Middle frontal gyrus (tissue), 1 donor: ENCODE measurements around the gene WDR37.

Experiments used
- DNase-seq: peaks from one replicate; pipeline ENCODE4 v3.0.0-alpha.2; 2015; ENCODE audit warnings: low spot score; ENCODE audit errors: extremely low spot score

Gene WDR37

DNA sequence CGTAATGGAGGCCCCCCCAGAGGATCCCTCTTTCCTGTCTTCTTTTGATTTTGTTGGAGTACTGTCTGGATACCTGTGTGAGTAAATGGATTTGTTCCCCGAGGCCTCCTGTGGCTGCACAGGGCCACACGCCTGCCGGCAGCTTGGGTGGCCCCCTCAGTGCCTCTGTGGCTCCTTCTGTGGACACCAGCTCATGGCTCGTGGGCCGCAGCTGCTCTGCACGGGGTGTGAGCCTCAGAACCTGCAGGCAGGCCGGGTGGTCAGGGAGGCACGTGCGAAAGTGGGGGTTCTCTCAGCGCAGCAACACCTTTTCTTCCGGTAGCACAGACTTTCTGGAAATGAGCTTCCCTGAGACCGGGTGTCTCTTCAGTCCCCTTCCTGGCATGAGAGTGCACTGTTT, 70.3 kb downstream of the WDR37 start:
- DNase-seq: no peak

DNA sequence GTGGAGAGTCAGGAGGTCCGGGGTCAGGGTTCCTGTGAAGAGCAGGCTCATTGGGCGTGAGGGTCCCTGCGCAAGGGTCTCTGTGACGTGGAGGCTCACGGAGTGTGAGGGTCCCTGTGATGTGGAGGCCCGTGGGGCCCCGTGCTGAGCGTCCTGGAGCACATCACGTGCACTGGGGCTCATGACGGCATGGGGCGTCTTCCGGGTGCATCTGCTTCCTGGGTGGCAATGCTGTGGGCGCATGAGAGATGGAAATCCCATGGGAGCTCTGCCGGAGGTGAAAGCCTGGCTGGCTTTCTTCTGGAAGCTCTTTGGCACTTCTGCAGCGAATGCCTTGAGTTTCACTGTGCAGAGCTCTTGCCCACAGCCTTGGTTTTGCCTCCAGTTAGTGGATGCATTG, 71.4 kb downstream of the WDR37 start:
- DNase-seq: no peak

DNA sequence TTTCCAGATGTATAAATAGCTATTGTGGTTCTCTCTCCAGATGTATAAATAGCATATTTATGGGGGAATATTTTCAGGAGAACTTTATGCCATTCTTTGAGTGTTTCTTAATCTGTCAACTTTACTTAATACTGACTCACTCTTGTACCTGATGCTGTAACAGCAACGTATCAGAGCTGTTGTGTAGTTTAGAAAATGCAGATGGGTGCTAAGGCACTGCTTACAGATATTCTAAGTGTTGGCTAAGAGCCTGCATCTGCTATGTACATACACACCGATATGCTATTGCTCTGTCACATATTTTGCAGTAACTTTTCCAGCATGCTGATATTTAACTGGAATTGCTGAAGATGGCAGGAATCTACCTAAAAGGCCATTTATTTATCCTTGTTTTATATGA, 71.9 kb downstream of the WDR37 start:
- DNase-seq: no peak

DNA sequence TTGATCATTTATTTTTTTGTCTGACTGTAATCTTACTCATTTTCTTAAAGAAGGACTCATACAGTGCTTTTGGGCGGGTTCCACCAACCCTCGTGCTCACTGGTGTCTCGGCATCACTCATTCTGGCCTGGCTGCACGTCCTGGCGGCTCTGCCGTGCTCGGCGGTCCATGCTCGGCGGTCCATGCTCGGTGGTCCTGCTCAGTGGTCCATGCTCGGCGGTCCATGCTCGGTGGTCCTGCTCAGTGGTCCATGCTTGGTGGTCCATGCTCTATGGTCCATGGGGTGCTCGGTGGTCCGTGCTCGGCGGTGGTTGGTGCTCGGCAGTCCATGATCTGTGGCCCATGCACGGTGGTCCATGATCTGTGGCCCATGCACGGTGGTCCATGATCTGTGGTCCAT, 72.5 kb downstream of the WDR37 start:
- no peak for DNase-seq

DNA sequence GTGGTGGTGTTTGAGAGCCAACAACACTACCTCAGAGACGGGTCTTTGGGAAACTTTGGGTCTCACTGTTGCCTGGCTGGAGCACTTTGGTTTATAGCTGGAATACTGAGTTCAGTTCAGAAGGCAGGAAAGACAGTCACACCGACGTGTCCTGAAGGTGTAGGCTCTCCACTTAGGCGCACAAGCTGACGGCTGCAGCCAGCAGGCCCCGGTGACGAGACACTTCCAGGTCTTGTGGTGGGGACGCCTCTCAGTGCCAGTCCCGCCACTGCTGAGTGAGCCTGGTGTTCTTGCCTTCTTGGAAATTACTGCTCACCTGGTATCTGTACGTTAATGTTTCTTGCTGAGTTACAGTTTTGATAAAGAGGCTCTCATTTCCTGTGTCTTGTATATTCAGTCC, 74.0 kb downstream of the WDR37 start:
- DNase-seq: no peak

DNA sequence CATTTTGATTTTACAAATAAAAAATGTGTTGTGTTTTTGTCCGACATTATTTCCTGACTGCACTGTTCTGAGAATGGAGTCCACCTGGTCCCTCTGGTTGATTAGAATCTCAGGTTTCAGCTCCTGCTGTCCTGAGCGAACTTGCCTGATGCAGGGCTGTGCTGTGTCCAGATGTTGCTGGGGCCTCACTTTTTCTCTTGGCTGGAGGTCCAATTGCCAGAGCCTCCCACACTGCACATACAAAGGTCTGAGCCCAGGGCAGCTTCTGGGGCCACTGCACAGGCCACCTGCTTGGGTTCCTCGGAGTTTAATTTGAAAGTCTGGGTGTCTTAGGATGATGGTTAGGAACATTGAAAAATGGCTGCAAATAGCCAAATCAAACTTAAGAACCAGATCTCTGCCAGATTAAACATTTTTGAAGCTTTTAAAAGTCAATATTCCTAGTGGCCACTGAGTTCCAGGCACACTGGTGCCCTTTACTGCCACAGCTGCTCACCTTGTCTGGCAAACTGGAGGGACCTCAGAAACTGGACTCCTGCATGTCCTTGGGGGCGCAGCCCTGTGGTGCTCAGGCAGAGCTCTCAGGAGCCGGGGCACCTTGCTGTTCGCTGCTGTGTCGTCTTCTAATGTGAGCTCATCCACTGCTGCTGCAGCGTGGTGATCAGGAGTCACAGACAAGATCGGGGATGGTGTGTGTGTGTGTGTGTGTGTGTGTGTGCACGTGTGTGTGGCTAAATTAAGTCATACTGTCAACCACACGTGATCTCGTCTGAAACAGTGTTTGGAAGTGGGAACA, 75.0 kb downstream of the WDR37 start:
- no peak for DNase-seq

DNA sequence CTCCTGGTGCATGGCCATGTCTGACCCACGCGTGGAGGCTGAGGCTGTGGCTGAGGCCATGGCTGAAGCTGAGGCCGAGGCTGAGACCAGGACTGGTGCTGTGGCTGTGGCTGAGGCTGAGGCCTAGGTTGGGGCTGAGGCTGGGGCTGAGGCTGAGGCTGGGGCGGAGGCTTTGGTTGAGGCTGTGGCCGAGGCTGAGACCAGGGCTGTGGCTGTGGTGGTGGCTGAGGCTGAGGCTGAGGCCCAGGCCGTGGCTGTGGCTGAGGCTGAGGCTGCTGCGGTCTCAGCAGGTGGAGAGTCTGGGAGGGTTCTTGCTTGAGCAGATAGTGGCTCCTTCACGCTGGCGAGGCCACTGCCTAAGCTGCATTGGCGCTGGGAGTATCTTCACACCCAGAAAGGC, 76.4 kb downstream of the WDR37 start:
- no peak for DNase-seq

DNA sequence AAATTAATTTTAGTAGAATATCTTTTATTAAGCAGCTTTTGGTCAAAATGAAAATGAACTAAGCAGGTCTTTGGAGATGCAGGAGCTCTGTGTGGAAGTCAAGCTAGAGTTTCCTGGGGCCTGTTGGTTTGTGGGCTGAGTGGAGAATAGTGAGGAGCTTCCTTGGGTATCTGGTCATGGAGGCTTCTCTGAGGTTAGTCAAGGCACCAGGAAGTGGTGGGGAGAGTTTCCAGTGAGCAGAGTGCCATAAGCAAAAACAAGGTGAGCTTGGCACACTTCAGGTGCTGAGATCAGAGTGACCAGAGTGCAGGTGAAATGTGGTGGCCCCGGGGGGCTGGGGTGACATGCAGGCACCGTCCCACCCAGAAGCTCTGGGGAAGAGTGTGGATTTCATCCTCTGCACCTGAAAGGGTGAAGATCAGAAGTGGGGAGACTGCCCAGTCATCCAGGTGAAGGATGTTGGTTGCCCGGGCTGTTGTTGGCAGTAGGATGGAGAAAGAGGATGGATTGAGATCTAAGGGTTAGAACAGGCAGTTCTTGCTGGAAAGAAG, 77.4 kb downstream of the WDR37 start:
- DNase-seq: no peak

DNA sequence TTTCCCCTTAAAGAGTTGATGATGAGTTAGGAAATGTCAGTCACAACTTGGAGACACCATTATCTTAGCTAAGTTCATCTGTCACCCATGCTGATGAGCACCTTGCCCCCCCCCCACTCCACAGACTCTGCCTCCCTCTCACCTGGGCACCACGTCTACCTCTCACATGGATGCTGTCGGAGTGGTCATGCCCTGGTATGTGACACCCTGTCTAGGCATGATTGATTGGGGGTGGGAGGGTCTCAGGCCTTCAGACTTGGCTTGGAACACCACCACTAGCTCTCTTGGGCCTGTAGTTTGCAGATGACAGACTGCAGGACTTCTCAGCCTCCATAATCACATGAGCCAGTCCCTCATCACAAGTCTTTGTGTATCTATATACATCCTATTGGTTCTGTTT, 78.0 kb downstream of the WDR37 start:
- DNase-seq: no peak

DNA sequence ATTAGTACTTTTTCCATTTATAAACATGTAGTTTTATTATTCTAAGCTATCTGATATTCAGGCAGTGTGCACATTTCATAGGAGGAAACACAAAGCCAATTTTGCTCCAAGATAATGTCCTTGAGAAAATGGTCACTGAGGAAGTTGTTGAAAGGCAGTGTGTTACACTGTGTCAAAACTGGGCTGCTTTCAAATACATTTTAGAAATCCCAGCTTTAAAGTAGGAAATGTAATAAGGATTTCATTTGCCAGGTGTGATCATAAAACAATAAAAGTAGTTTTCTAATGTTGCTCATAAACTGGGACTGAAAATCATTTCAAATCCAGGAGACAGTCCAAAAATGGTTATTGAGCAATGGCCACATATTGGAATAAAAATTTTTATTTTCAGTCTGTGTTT, 80.1 kb downstream of the WDR37 start:
- DNase-seq: no peak

DNA sequence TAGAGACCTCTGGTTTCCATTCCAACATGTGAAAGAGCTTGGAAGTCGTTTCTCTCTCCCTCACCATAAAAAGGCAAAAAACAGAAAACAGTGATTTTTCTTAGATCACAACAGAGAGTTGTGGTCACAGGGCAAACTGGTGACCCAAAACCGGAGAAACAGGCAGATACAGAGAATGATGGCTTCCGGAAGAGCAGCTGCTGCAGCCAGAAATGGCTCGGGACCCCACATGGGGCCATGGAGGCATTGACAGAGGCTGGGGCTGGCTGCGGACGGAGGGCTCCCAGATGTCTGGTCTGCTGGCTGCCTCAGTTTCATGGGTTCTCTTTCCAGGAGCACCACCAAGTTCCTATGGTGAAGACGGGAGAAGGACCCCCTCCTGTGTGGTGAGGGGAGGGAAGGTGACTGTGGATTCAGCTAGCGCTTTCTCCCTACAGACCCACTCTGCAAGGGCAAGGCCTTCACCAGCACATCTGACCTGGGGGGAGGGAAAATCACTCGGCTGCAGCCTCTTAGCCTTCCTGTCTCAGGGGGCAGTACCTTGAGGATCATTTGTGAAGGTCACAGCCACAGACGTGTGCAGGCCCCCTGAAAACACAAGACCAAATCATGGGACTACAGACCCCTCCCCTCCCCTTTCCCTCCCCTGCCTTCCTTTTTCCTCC, 81.4 kb downstream of the WDR37 start:
- DNase-seq: no peak

DNA sequence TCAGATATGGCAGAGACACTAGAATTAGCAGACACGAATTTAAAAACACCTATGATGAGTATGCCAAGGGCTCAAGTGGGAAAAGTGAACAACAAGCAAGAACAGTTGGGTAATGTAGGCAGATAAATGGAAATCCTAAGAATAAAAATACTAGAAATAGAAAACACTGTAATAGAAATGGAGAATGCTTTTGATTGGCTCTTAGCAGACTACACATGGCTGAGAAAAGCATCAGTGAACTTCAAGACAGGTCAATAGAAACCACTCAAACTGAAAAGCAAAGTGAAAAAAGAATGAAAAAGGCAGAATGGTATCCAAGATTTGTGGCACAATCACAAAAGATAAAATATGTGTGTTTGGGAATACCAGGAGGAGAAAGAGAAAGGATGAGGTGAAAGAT, 82.3 kb downstream of the WDR37 start:
- DNase-seq: no peak

DNA sequence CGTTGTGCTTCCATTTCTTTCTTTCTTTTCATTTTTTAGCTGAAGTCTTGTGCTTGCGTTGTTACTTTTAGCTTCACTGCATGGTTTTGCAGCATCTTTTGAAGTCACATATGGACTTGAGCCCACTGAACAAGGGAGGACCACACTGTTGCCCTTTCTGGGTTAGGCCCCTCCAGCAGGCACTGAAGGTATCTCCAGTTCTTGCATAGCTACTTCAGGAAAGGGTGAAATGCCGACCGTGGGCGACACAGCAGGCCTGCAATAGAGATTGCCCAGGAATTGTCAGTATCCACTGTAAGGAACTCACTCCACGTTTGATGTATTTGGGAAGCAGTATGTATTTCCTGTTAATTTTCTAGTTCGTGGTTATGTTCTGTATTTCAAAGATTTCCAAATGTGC, 85.1 kb downstream of the WDR37 start:
- DNase-seq: no peak

DNA sequence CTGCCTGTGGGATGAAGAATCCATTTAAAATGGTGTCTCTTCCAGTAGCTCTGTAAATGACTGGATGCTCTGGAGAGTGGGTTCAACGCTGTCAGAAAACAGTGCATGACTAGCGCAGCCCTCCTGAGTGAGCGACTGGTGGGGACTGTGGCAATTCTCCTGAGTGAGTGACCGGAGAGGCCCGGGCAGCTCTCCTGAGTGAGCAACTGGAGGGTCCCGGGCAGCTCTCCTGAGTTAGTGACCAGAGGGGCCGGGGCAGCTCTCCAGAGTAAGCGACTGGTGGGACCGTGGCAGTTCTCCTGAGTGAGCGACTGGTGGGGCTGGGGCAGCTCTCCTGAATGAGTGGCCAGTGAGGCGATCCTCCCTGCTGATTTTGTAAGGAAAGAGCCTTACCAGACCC, 85.5 kb downstream of the WDR37 start:
- DNase-seq: no peak

DNA sequence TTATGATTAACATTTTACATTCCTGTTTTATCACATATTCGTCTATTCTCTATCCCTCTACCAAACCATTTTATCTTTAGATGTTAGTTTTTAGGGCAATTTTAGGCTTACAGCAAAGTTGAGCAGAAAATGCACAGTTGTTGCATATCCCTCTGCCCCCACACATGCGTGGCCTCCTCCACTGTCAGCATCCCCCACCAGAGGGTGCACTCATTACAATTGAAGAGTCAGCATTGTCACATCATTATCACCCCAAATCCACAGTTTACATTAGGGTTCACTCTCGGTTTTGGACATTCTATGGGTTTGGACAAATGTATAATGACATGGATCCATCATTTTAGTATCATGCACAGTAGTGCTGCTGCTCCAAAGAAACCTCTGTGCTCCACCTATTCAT, 86.4 kb downstream of the WDR37 start:
- DNase-seq: no peak

DNA sequence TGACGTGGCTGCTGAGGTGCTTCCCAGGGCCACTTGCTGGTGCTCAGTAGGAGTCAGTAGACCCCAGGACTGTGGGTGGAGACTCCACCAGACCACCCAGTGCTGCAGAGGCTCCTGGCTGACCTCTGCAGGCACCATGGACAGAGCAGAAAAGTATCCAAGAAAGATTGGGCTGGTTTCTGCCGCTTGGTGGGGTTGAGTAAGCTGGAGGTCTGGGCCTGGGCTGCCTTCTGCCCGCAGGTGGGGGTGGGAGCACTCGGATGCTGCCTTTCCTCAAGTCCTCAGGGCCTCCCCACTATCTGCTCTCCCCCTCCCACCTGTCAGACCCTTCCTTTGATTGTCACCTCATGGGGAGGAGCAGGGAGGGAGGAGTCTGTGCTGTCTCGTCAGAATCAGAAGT, 91.6 kb downstream of the WDR37 start:
- DNase-seq: no peak

DNA sequence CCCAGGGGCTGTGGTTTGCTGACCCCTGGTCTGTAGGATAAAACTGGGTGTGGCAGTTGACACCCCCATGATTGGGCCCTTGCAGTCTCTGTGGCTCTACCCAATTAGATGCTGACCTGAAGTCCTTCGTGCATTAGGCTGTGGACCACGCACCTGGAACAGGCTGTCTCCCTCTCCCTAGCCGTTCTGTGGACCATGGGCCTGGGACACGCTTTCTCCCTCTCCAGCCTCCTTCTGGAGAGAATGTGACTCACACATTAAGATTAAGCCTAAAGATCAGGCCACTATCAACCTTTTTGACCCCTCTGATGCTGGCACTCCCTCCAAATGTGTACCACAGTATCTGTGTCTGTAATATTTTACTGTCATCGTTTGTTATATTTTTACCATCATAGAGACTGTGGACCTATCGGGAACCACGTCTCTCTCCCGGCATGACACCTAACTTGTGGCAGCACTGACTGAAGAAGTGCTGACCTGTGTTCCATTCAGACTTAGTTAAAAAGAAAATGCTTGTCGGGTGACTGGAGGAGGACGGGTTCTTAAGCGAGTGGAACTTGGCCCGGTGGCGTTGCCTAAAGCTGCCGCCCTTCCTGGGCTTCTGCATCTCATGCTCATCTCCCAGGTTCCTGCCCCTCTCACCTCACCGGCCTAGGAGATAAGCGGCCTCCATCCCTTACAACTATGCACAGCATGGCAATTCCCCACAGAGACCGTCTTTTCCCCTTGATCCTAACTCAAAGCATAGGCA, 92.8 kb downstream of the WDR37 start:
- DNase-seq: no peak

DNA sequence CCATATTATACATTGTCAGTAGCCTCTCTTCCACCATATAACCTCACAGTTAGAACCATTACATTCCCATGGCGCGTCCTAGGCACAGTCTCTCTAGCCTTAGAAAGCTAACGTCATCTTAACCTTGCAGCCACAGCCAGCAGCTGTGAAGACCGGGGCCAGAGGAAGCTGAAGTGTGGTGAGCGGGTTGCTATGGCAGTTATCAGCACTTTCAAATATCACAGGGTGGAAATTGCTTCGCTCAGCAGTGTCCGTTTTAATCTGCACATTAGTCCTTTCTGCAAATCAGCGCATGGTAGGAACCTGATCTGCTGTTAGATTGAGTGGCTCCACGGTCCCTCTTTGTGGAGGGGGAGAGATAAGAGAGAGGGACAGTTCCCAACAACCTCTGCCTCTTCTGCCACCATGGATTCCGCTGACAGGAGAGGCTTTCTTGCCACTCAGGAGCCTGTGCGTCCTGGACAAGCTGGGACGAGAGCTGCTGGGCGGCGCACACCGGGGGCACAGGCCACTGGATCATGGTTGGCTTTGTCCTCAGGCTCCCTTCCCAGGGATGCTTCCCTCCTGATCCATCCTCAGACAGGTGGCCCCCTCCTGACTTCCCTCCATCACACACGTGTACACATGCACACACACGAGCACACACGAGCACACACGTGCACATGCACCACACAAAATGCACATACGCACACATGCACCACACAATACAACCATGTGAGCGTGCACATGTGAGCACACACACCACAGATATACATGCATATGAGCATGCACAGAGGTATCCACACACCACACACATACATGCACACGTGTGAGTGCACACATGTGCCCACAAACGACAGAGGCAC, 93.8 kb downstream of the WDR37 start:
- DNase-seq: no peak

DNA sequence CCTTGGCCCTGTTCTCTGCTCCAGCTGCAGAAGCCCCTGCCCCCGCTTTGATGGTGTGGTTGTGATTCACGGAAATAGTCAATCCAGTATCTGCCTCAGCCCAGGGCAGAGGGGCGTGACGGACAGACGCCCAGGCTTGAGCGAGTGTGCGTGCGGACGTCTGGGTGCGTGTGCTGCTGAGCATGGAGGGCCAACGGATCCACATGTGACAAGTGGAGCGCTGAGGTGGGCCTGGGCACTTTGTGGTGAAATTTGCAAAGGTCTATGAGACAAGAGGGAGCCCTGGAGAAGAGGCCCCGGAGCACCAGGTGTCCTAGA, 94.4 kb downstream of the WDR37 start:
- DNase-seq: no peak

DNA sequence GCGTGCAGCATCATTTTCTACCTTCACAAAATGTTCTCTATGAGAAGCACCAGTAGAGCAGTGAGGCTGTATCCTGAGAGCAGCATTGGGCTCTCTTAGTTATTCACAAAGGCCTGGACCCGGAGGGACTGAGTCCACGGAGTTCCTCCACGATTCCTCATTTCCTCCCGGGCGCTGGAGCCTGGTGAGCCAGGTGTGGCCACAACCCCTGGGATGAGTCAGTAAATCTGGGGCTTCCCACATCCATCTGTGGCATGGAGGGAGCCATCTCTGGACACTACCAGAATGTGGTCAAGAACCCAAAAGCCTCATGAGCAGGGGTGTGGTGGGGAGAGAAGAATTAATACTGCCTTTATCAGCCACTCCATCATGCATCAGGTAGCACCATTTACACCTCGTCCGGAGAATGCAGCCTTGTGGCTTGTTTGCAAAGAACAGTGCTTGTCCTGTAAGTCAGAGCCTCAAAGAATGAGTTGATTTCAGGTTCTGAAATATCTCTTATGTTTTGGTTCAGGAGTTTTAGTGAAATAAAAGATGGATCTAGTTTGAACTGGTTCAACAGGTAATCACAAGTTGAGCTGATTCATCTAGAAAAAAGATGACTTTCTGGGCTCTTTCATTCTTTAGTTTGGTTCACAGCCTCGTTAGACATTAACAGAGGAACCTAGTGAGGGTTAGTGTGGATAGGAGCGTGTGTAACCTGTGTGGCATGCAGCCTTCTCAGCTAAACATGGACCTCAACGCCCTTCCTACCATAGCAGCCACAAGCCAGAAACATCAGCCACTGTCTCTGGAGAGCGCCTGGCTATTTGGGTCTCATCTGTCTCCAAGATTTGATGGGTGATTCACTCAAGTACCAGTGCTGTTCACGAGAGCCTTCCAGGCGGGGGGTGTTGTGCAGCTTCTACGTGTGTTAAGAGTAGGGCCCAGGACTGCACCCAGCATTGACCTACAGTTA, 95.2 kb downstream of the WDR37 start:
- DNase-seq: no peak
